ENCODE measurements around the gene TTC12.

Gene TTC12

DNA sequence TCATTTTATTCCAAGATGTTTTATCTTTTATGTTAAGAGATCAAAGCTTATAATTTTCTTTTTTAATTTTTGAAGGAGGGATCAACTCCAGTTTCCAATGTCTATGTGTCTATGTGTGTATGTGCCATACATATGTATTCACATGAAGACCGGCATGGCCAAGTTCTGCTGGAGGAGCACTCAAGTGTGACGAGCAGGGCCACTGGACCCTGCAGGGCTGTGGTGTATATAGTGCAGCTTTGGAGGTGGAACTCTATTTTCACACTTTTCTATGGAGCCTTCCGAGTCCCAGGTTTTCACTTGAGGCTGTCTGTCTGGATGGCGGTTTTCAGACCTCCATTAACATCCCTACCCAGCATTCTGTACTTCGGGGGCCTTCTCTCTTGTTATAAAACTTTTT is 36.5 kb upstream of the TTC12 start:
- no peak for TF ChIP-seq GATA2 (IDR thresholded peaks at IDR 0.05; ENCODE audit: low read depth, low read length)
- no peak for TF ChIP-seq GATA3 (IDR thresholded peaks at IDR 0.05; ENCODE audit: low read depth, low read length)

DNA sequence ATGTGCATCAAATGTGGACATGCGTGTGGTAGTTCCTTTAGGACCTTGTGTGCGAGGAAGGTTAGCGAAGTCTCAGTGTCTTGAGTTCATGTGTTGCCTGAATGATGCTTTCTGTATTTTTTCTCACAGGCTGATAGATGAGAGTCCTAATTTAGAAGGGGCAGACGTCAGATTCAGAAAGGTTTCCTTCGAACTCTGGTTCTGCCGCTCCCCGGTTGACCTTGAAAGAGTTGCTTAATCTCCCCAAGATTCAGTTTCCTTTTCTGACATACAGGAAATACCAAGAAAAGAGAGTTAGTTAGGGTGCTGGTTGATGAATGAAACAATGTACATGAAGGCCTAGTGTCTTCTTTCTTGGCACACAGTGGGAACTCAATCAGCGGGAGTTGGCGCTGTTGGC is 35.9 kb upstream of the TTC12 start:
- no peak for TF ChIP-seq GATA3 (IDR thresholded peaks at IDR 0.05; ENCODE audit: low read depth, low read length)
- no peak for TF ChIP-seq GATA2 (IDR thresholded peaks at IDR 0.05; ENCODE audit: low read depth, low read length)

DNA sequence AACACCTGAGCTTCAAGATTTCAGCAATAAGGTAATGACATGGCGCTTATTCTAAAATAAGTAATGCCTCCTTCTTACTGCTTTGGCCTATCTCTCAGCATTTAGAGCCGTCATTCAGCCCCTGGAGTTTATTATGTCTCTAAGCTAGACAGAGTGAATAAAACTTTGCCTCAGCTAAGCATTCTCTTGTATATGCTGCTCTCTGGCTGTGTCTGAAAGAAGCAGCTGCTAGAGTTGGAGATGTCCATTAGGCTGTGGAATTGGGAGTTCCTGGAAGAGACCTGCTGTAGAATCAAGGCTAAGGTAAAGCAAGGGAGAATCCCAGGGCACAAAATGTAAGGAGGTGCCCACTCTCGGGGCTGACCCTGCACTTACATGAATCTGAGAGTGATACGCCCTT is 35.5 kb upstream of the TTC12 start:
- TF ChIP-seq GATA2 (IDR thresholded peaks at IDR 0.05; ENCODE audit: low read depth, low read length) (no peak), GATA3 (IDR thresholded peaks at IDR 0.05; ENCODE audit: low read depth, low read length) (no peak)

DNA sequence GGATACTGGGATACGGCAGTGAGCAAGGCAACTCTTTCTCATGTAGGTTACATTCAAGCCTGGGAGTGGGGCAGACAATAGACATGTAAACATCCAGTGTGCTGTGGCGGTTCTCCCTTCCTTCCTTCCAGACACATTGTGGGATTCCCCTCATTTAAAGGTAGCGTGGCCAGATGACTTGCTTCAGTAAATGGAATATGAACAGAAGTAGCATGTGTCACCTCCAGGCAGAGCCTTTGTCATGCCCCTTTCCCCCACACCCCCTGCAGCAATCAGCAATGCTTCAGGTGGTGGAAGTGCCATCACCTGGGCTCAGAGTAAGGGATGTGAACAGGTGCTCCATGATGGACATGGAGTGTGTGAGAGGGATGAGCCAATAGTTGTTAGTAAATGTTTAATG is 34.8 kb upstream of the TTC12 start:
- no peak for TF ChIP-seq GATA2 (IDR thresholded peaks at IDR 0.05; ENCODE audit: low read depth, low read length)
- TF ChIP-seq GATA3 (IDR thresholded peaks at IDR 0.05; ENCODE audit: low read depth, low read length), result no peak

DNA sequence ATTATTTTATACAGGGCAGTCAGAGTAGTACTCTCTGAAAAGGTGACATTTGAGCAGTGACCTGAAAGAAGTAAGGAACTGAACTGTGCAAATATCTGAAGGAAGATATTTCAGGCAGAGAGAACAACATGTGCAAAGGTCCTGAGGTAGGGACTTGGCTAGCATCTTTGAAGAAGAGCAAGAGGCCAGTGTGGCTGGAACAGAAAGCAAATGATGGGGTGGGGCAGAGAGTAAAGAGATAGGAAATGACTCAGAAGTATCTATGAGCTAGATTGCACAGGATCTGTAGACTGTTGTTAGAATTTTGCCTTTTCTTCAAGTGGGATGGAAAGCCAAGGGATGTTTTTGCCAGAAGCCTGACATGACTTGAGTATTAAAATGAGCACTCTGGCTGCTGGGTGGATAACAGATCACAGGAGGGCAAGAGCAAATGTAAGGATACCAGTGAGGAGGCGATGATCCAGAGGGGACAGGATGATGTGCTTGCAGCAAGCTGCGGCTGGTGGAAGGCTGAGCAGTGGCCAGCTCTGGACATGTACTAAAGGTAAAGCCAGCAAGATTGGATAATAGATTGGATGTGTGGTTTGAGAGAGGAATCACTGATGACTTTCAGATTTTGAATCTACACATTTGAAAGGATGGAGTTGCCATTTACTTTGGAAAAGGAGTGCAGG is 33.2 kb upstream of the TTC12 start:
- TF ChIP-seq GATA3 (IDR thresholded peaks at IDR 0.05; ENCODE audit: low read depth, low read length), result no peak
- no peak for TF ChIP-seq GATA2 (IDR thresholded peaks at IDR 0.05; ENCODE audit: low read depth, low read length)

DNA sequence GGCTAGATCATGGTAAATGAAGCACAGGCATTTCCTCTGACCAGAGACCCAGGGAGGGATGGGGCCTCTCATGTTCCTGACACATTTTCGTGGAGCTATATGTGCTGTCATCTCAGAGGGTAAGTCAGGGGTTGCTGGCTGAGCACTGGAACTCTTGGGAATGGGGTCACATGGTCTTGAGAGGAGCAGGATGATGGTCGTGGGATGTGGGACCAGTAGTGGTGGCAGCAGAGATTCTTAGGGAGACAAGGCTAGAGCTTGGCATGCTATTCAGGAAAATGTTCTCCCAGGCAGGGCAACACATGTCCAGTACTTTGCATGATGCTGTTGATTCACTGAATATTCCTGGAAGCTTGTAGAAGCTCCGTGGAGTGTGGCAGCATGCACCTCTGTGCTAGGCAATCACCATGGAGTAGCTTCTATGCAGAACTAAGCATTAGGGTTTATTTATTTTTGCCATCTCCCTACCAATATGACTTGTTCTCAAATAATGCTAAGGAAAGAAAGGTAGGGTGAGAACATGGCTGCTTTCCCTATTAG is 31.4 kb upstream of the TTC12 start:
- TF ChIP-seq GATA2 (IDR thresholded peaks at IDR 0.05; ENCODE audit: low read depth, low read length) (no peak), GATA3 (IDR thresholded peaks at IDR 0.05; ENCODE audit: low read depth, low read length) (no peak)

DNA sequence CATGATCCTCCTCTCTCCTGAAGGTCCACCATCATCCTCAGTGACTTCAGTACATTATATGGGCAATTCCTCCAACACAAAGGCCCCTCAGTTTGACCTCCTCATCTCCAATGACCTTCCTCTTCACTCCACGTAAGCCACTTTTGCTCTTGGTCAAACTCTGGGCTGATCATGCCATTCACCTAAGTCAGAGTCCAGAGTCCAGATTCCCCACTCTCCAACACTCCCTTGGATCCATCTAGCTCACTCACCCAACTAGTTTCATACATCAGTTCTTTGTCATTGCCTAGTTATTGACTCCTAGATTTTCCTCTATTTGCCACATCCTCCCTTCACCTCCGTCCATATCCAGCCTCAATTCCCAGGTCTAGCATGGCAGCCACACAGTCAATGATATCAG is 30.5 kb upstream of the TTC12 start:
- TF ChIP-seq GATA2 (IDR thresholded peaks at IDR 0.05; ENCODE audit: low read depth, low read length), result no peak
- no peak for TF ChIP-seq GATA3 (IDR thresholded peaks at IDR 0.05; ENCODE audit: low read depth, low read length)

DNA sequence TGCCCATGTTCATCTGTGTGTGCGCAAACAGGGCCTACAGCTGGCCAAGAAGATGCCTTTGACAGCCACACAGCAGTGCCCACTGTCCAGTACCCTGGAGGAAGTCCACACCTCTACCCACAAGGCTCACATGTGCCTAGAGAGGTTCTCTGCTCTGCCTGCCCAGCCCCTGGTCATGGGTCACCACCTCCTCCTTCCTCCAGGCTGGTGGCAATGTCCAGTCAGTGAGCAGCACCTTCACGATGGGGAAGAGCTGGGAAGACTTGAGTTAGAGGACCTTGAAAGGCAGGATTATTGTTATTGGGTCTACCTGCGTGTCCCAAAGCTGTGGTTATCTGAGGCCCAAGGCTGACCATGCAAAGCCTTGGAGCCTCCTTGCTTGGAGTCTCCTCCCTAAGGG is 28.4 kb upstream of the TTC12 start:
- TF ChIP-seq GATA2 (IDR thresholded peaks at IDR 0.05; ENCODE audit: low read depth, low read length), result no peak
- no peak for TF ChIP-seq GATA3 (IDR thresholded peaks at IDR 0.05; ENCODE audit: low read depth, low read length)

DNA sequence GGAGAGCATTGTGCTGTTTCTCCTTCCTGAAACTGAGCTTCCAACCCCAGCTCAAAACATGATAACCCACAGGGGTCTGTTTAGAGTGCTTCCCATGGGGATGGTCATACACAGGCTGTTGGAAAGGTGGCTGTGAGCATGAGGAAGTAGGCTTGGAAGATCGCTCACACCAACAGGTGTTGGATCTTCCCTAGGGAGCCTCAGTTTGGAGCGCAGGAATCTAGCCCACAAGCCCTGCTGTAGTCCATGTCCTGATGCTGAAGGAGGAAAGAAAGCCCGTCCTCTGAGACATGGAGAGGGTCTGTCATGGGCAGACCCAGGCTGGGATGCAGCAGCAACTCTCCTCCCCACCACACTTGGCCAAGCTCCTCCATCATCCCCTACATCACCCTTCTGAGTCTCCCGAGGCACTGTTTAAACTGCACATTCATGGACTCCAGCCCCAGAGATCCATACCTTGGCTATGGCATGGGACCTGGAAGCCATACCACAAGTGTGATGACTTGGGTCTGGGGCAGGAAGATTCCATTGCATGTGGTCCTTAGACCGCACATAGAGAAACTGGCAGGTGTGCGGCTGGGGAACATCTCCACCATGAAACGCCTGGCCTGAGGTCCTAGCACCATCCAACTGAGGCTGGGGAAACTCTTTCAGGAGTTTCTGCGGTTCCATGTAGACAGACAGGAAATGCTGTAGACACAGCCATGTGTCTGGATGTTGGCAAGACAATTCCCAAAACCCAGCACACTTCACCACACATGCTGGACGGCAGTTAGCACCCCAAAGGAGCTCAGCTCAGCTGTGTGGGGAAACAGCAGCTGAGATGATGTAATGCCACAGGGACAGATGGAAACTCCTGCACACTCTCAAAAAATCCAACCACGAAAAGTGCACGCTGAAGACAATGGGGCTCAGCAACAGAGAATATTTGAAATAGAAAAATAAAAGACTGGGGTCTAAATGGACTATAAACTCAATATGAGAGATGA is 27.6 kb upstream of the TTC12 start:
- TF ChIP-seq GATA3 (IDR thresholded peaks at IDR 0.05; ENCODE audit: low read depth, low read length) (no peak), GATA2 (IDR thresholded peaks at IDR 0.05; ENCODE audit: low read depth, low read length) (no peak)

DNA sequence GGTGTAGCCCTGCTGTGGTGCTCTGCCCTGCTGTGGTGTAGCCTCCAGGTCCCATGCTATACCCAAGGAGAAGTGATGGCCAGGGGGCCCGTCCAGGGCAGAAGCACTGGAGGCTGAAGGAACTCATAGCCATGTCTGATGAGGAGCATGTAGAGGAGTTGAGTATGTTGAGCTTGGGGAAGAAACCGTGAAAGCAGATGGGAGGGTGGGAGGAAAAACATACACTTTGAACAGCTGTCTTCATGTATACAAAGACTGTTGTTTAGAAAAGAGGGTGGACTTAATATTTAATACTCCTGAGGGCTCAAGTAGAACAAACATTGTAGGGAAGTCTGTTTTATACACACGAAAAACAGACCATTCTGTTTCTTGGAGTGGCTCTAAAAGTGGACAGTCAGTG is 26.6 kb upstream of the TTC12 start:
- TF ChIP-seq GATA3 (IDR thresholded peaks at IDR 0.05; ENCODE audit: low read depth, low read length) (no peak), GATA2 (IDR thresholded peaks at IDR 0.05; ENCODE audit: low read depth, low read length) (no peak)

DNA sequence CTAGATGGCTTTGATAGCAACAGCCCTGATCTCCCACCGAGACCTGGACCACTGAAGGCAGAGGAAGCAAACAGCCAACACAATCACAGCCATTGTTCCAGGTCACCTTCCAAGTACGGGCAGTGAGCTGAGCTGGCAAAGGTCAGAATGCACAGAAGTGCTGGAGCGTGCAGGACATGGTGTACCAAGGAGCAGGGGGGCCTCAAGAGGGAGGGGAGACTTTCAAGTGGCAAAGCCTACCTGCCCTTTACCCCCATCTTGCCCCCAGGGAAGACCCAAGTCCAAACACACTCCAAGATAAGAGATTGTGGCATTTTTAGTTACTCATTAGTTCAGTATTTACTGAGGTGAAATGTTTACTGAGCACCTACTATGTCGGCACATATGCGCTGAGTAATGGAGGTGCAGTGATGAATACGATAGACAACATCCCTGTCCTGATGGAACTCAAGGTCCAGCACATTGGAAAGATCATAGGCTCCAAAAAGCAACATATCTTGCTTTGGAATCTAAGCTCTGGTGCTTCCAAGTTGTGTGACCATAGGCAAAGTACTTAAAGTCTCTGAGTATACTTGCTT is 26.0 kb upstream of the TTC12 start:
- TF ChIP-seq GATA3 (IDR thresholded peaks at IDR 0.05; ENCODE audit: low read depth, low read length) (no peak), GATA2 (IDR thresholded peaks at IDR 0.05; ENCODE audit: low read depth, low read length) (no peak)

DNA sequence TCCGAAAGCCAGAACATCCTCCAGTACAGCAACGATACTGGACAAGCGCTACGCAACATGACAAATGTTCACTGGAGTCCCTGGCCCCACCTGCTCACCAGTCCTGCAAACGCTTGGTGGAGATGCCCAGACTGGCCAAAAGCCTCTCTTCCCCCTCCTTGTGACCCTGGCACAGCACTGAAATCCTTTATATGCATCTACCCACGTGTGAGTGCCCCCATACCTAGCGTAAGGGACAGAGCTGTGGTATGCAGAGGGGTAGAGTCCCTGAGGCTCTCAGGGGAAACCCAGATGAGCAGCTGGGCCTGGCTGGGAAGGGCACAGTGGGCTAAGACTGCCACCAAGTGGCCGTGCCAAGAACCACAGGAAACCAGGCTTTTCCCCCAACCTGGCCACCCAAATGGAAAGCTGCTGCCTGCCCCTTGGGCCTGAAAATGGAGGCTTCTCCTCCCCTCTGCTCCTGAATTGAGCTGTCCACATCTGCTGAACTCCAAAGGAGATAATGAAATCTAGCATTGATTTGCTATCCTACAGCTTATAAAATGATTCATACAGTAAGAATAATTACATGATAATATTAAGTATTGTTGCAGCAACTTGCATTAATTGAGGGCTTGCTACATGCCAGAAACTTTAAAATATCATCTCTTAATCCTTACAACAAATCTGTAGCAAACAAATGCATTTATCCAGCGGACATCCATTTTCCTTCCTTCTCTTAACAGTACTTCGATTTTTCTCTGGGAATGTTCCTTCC is 24.8 kb upstream of the TTC12 start:
- TF ChIP-seq GATA3 (IDR thresholded peaks at IDR 0.05; ENCODE audit: low read depth, low read length), result no peak
- no peak for TF ChIP-seq GATA2 (IDR thresholded peaks at IDR 0.05; ENCODE audit: low read depth, low read length)

DNA sequence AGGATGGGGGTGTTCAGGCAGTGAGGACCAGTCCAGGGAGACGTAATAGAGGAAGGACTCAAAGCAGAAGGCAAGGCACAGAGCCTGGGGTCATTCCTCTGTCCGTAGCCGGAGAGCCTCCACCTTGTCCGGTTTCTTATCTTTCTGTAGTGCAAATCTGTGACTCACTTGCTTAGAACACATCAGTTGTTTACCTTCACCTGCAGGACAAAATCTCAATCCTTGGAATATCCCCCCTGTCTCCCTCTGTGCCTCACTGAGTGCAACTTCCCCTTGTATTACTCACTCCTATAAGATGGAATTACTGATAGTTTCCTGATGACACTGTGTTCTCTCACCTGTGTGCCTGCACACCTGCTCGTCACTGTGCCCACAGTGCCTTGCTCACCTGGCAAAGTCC is 20.4 kb upstream of the TTC12 start:
- TF ChIP-seq GATA2 (IDR thresholded peaks at IDR 0.05; ENCODE audit: low read depth, low read length) (no peak), GATA3 (IDR thresholded peaks at IDR 0.05; ENCODE audit: low read depth, low read length) (no peak)

DNA sequence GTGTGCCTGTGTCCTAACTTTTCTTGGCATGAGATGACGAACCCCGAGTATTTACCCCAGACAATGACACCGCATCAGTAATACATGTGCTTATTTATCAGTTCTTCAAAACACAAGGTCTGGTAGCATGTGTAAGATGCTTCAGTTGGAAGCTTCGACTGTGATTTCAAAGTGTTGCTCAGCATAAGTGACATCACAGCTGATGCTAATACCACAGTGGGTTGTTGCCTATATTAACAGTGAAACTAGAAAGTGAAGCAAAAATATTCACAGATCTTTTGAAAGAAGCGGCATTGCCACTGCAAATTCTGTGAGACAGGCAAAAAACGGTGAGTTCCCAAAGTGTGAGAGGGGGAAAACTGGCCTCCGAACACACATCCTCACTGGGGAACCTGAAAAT is 18.4 kb upstream of the TTC12 start:
- TF ChIP-seq GATA3 (IDR thresholded peaks at IDR 0.05; ENCODE audit: low read depth, low read length), result no peak
- no peak for TF ChIP-seq GATA2 (IDR thresholded peaks at IDR 0.05; ENCODE audit: low read depth, low read length)

Data from SH-SY5Y (cell line).